Measurements from ENCODE around the gene CCDC177.
"Not testable (repeated sequence)": the region's sequence is repeated elsewhere in the genome, so short reads cannot be mapped to it uniquely, and the experiment has no call there.

The CCDC177 gene

DNA sequence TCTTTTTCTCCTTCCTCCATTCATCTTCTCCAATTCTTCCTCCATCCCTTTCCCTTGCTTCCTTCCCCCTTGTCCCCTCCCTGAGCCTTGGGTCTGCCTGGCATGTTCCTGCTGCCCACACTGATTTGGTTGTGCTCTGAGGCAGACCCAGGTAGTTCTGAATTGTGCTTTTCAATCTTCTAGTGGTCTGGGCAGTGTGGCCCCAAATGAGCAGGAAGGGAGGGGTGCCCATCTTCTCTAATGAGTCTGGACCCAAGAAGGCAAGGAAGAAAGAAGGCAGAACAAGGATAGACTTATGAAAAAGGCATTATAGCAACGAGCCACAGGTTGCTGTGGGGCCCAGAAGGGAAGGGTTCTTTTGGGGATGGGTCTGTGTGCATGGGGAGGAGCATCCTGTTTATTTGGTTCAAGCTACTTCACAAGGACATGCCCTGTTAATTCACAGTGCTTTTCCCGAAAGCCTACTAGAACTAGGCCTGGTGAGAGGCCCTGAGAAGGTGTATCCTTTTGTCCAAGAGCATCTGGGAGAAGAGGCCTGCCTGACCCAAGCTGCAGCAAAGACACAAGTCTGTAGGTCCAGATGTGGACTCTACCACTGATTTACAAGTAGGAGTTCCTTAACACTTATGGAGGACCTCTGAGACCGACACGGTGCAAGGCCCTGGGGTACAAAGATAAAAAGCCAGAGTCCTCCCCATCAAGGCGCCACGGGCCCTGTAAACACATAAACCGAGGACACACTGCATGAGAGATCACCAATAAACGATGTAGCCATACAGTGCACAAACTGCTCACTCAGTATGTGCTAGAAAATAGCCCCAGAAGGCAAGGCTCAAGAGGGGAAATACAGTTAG lies 35.6 kb upstream of the CCDC177 start:
- H3K36me3 ChIP-seq (ENCODE audit: insufficient read depth, low read length) = no peaks in the 10 kb centered on the region
- H3K9ac ChIP-seq (ENCODE audit: insufficient read length) = peak overlapping the region; percentile 81
- TF ChIP-seq POLR2AphosphoS5 (IDR thresholded peaks at IDR 0.05; ENCODE audit: borderline replicate concordance, low read depth, low read length) (no peak), FOXP2 (optimal IDR thresholded peaks at IDR 0.05; ENCODE audit: control extremely low read depth, extremely low read length, insufficient read depth) (no peak), EZH2 (IDR thresholded peaks at IDR 0.05) (no peak)
- no peaks in the 10 kb centered on the region for H3K9me3 ChIP-seq (ENCODE audit: low read depth, low read length)
- DNase-seq (ENCODE audit: low read depth, low spot score) = no peak
- H3K27ac ChIP-seq = peak overlapping the region; percentile 86
- peak overlapping the region; percentile 96 for H3K4me3 ChIP-seq

- Histone ChIP-seq H3K9ac (ENCODE audit: insufficient read length) (no peak overlapping the region), H3K9me3 (ENCODE audit: low read depth, low read length) (no peaks in the 10 kb centered on the region), H3K36me3 (ENCODE audit: insufficient read depth, low read length) (no peaks in the 10 kb centered on the region), H3K4me3 (0 out of 2 replicates have a peak overlapping the region, but pooled peaks have one; percentile 5), H3K27ac (no peak overlapping the region)
- DNase-seq (ENCODE audit: low read depth, low spot score) = no peak
- TF ChIP-seq EZH2 (IDR thresholded peaks at IDR 0.05) = no peak
- no peak for TF ChIP-seq POLR2AphosphoS5 (IDR thresholded peaks at IDR 0.05; ENCODE audit: borderline replicate concordance, low read depth, low read length)
- no peak for TF ChIP-seq FOXP2 (optimal IDR thresholded peaks at IDR 0.05; ENCODE audit: control extremely low read depth, extremely low read length, insufficient read depth)
These were observed 31.9 kb upstream of the CCDC177 start for GRCh38 chr14:69606258-69607184.

DNA sequence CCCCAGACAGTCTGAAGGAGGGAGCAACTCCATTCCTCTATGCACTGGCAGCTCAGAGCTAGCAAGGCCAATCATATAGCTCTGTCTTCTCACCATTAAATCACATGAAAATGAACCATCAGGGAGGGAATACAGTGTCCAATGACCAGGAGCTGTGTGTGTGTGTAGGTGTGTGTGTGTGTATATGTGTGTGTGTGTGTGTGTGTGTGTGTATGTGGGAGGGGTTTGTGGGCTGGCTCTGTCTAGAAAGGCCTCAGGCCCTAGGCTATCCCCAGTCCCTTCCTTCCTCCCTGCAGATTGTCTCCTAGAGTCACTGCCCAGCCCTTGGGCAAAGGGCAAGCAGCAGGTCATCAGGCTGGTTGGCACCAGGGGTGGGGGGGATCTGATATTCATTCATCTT lies 31.1 kb upstream of the CCDC177 start:
- Histone ChIP-seq H3K9me3 (ENCODE audit: low read depth, low read length) (no peaks in the 10 kb centered on the region), H3K27ac (no peak overlapping the region), H3K9ac (ENCODE audit: insufficient read length) (no peak overlapping the region), H3K36me3 (ENCODE audit: insufficient read depth, low read length) (no peaks in the 10 kb centered on the region), H3K4me3 (no peak overlapping the region)
- DNase-seq (ENCODE audit: low read depth, low spot score) = no peak
- TF ChIP-seq EZH2 (IDR thresholded peaks at IDR 0.05) (no peak), POLR2AphosphoS5 (IDR thresholded peaks at IDR 0.05; ENCODE audit: borderline replicate concordance, low read depth, low read length) (no peak), FOXP2 (optimal IDR thresholded peaks at IDR 0.05; ENCODE audit: control extremely low read depth, extremely low read length, insufficient read depth) (no peak)

DNA sequence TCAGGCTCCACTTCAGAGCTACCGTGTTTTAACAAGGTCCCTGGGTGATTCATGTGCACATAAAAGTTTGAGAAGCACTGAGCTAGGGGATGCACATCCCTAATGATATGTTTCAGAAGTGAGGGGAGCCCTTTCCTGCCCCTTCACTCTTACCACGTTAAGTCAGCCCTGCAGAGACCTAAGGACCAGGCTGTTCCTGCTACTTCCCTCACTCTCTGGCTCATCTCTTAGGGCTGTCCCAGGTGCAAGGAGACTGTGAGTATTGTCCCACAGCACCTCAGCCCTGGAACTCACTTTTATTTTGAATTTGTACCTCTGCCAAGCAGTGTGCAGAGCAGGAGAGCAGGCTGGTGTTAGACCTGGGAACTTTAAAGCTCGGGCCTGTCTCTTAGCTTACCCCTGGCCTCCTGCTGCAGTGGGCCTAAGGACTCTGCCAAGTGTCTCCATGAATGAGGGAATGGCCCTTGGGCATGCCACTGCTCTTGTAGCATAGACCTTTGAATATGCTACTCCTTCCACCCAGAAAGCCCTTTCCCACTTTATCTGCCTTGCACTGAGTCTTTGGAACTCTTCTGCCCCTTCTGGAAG lies 25.7 kb upstream of the CCDC177 start:
- no peak for DNase-seq (ENCODE audit: low read depth, low spot score)
- no peaks in the 10 kb centered on the region for H3K9me3 ChIP-seq (ENCODE audit: low read depth, low read length)
- no peak overlapping the region for H3K4me3 ChIP-seq
- H3K36me3 ChIP-seq (ENCODE audit: insufficient read depth, low read length) = no peaks in the 10 kb centered on the region
- H3K27ac ChIP-seq = no peak overlapping the region
- TF ChIP-seq POLR2AphosphoS5 (IDR thresholded peaks at IDR 0.05; ENCODE audit: borderline replicate concordance, low read depth, low read length) (no peak), EZH2 (IDR thresholded peaks at IDR 0.05) (no peak), FOXP2 (optimal IDR thresholded peaks at IDR 0.05; ENCODE audit: control extremely low read depth, extremely low read length, insufficient read depth) (no peak)
- no peak overlapping the region for H3K9ac ChIP-seq (ENCODE audit: insufficient read length)

GRCh38 chr14:69599431-69599830 lies 24.8 kb upstream of the CCDC177 start:
- H3K9ac ChIP-seq (ENCODE audit: insufficient read length); H3K27ac ChIP-seq; H3K9me3 ChIP-seq (ENCODE audit: low read depth, low read length); DNase-seq (ENCODE audit: low read depth, low spot score); H3K4me3 ChIP-seq; H3K36me3 ChIP-seq (ENCODE audit: insufficient read depth, low read length): not testable (repeated sequence)

DNA sequence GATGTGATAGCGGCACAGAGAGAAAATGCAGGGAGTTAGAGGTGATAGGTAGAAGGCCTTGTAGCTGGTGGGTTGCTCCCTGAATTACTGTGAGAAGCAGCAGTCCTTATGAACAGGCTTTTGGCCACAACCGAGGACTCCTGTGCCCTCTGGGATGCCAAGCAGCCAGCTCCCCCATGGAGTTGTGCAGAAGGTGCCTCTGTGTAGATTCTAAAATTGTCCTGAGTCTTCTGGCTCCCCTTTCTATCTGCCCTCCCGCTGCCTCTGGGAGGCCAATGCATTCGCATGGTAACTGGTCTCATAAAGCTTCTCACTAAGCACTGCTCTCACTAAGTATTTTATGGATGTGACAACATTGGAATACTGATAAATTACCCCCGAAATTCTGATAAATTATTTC lies 20.7 kb upstream of the CCDC177 start:
- TF ChIP-seq EZH2 (IDR thresholded peaks at IDR 0.05) (no peak), FOXP2 (optimal IDR thresholded peaks at IDR 0.05; ENCODE audit: control extremely low read depth, extremely low read length, insufficient read depth) (no peak), POLR2AphosphoS5 (IDR thresholded peaks at IDR 0.05; ENCODE audit: borderline replicate concordance, low read depth, low read length) (no peak)
- Histone ChIP-seq H3K36me3 (ENCODE audit: insufficient read depth, low read length) (no peaks in the 10 kb centered on the region), H3K27ac (no peak overlapping the region), H3K4me3 (no peak overlapping the region), H3K9ac (ENCODE audit: insufficient read length) (no peak overlapping the region), H3K9me3 (ENCODE audit: low read depth, low read length) (no peaks in the 10 kb centered on the region)
- no peak for DNase-seq (ENCODE audit: low read depth, low spot score)

GRCh38 chr14:69594846-69595245 lies 20.2 kb upstream of the CCDC177 start:
- H3K9me3 ChIP-seq (ENCODE audit: low read depth, low read length) = no peaks in the 10 kb centered on the region
- no peak overlapping the region for H3K9ac ChIP-seq (ENCODE audit: insufficient read length)
- H3K4me3 ChIP-seq = no peak overlapping the region
- no peak for TF ChIP-seq FOXP2 (optimal IDR thresholded peaks at IDR 0.05; ENCODE audit: control extremely low read depth, extremely low read length, insufficient read depth)
- no peak for TF ChIP-seq EZH2 (IDR thresholded peaks at IDR 0.05)
- TF ChIP-seq POLR2AphosphoS5 (IDR thresholded peaks at IDR 0.05; ENCODE audit: borderline replicate concordance, low read depth, low read length) = no peak
- H3K27ac ChIP-seq = no peak overlapping the region
- no peak for DNase-seq (ENCODE audit: low read depth, low spot score)
- no peaks in the 10 kb centered on the region for H3K36me3 ChIP-seq (ENCODE audit: insufficient read depth, low read length)

DNA sequence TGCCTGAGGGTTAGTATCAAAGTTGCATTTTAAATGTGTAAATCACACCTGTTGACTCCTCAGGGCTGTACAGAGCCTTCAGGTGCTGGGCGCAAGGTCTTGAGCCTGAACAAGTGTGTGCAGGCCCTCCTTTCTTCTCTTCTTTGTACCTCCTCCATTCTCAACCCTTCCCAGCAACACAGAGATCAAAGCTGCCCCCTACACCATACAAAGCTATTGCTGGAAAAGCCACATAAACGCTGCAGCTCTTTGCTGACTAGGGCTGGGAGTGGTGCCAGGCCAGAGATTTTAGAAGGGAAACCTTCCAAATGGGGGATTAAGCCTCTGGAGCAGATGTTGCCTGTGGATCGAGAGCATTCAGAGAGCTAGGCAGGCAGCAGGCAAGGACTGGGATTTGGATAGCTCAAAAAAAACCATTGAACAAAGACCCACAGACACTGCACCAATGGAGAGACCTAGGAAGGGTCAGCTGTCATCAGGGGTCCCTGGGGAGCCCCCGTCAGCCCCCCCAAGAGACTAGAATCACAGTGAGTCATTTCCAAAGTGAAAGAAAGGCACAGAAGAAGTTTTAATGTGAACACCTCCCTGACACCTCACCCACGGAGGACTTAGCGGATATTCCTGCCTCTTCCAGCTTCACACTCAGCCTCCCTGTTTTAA lies 18.5 kb upstream of the CCDC177 start:
- H3K36me3 ChIP-seq (ENCODE audit: insufficient read depth, low read length) = no peaks in the 10 kb centered on the region
- peak overlapping the region; percentile 40 for H3K9ac ChIP-seq (ENCODE audit: insufficient read length)
- peak overlapping the region; percentile 54 for H3K4me3 ChIP-seq
- DNase-seq (ENCODE audit: low read depth, low spot score) = no peak
- no peaks in the 10 kb centered on the region for H3K9me3 ChIP-seq (ENCODE audit: low read depth, low read length)
- peak overlapping the region; percentile 81 for H3K27ac ChIP-seq
- no peak for TF ChIP-seq FOXP2 (optimal IDR thresholded peaks at IDR 0.05; ENCODE audit: control extremely low read depth, extremely low read length, insufficient read depth)
- no peak for TF ChIP-seq POLR2AphosphoS5 (IDR thresholded peaks at IDR 0.05; ENCODE audit: borderline replicate concordance, low read depth, low read length)
- TF ChIP-seq EZH2 (IDR thresholded peaks at IDR 0.05) = no peak
